ENCODE measurements around the gene NR6A1. TPM values are rescaled to one million over a fixed set of nuclear protein-coding genes. Genes with fewer than 3 reads are reported as not detected.

NR6A1 gene
- total RNA-seq, 1 donor from 2014 or later = 302 TPM

DNA sequence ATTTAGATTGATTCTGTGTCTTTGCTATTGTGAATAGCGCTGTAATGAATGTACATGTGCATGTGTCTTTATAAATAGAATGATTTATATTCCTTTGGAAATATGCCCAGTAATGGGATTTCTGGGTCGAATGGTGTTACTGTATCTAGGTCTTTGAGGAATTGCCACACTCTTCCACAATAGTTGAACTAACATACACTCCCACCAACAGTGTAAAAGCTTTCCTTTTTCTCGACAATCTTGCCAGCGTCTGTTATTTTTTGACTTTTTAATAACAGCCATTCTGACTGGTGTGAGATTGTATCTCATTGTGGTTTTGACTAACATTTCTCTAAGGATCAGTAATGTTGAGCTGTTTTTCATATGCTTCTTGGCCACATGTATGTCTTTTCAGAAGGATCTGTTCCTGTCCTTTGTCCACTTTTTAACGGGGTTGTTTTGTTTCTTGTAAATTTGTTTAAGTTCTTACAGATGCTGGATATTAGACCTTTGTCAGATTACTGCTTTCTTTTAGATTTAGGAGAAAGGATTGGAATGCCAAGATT is 139.0 kb downstream of the NR6A1 start:
- no peak for DNase-seq (ENCODE audit: low spot score)
- no peaks in the 10 kb centered on the region for H3K9me3 Mint-ChIP-seq
- H3K9ac ChIP-seq = no peak overlapping the region
- H3K4me3 Mint-ChIP-seq = no peak overlapping the region
- H3K27ac ChIP-seq = no peak overlapping the region
- H3K9me3 ChIP-seq (ENCODE audit: low read depth) = no peaks in the 10 kb centered on the region
- H3K27me3 Mint-ChIP-seq (ENCODE audit: insufficient read depth, low read depth) = no peaks in the 10 kb centered on the region
- peaks cover 6% of the 10 kb centered on the region for H3K36me3 ChIP-seq
- H3K79me2 ChIP-seq (ENCODE audit: low read depth) = peaks cover 77% of the 10 kb centered on the region
- peaks cover 30% of the 10 kb centered on the region for H4K20me1 ChIP-seq (ENCODE audit: low read depth)
- H3K4me2 ChIP-seq = no peak overlapping the region
- peaks cover 8% of the 10 kb centered on the region for H3F3A ChIP-seq (ENCODE audit: low read depth)
- H3K27me3 ChIP-seq = no peaks in the 10 kb centered on the region
- peaks cover 3% of the 10 kb centered on the region for H3K36me3 Mint-ChIP-seq
- no peak overlapping the region for H3K27ac Mint-ChIP-seq
- TF ChIP-seq EZH2 (IDR thresholded peaks at IDR 0.05) = no peak
- TF ChIP-seq EZH2phosphoT487 (IDR thresholded peaks at IDR 0.05) = no peak
- TF ChIP-seq, protein P1, sequence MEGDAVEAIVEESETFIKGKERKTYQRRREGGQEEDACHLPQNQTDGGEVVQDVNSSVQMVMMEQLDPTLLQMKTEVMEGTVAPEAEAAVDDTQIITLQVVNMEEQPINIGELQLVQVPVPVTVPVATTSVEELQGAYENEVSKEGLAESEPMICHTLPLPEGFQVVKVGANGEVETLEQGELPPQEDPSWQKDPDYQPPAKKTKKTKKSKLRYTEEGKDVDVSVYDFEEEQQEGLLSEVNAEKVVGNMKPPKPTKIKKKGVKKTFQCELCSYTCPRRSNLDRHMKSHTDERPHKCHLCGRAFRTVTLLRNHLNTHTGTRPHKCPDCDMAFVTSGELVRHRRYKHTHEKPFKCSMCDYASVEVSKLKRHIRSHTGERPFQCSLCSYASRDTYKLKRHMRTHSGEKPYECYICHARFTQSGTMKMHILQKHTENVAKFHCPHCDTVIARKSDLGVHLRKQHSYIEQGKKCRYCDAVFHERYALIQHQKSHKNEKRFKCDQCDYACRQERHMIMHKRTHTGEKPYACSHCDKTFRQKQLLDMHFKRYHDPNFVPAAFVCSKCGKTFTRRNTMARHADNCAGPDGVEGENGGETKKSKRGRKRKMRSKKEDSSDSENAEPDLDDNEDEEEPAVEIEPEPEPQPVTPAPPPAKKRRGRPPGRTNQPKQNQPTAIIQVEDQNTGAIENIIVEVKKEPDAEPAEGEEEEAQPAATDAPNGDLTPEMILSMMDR (IDR thresholded peaks at IDR 0.05) = no peak
- H3K4me1 ChIP-seq = no peaks in the 10 kb centered on the region
- H3K4me1 Mint-ChIP-seq = peaks cover 5% of the 10 kb centered on the region
- no peak overlapping the region for H2AFZ ChIP-seq (replicated peaks)
- no peak overlapping the region for H3K4me3 ChIP-seq

DNA sequence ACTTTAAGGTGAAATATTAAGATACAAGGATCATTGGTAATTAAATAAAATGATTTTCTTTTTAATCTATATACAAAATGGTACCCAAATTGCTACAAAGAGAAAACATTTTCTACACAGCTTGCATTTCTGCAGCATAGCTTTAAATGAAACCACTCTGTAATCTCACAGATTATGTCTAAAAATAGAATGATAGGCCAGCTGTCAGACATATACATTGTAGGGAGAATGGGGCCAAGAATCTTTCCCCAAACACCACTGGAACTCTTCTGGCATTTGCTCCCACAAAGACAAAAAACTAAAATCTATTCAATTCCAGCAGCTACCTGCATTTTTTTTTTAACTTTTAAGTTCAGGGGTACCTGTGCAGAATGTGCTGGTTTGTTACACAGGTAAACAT is 139.8 kb downstream of the NR6A1 start:
- TF ChIP-seq EZH2 (IDR thresholded peaks at IDR 0.05) (no peak), EZH2phosphoT487 (IDR thresholded peaks at IDR 0.05) (no peak)
- TF ChIP-seq, protein P1 (IDR thresholded peaks at IDR 0.05) = no peak
- peaks cover 7% of the 10 kb centered on the region for H3K4me1 Mint-ChIP-seq
- Histone ChIP-seq H2AFZ (replicated peaks) (no peak overlapping the region), H3F3A (ENCODE audit: low read depth) (peaks cover 8% of the 10 kb centered on the region), H3K27ac (no peak overlapping the region), H3K79me2 (ENCODE audit: low read depth) (peaks cover 77% of the 10 kb centered on the region), H3K4me2 (no peak overlapping the region), H3K9me3 (ENCODE audit: low read depth) (no peaks in the 10 kb centered on the region), H3K36me3 (peaks cover 6% of the 10 kb centered on the region), H3K9ac (no peak overlapping the region), H4K20me1 (ENCODE audit: low read depth) (peaks cover 34% of the 10 kb centered on the region), H3K4me3 (no peak overlapping the region), H3K27me3 (no peaks in the 10 kb centered on the region), H3K4me1 (no peaks in the 10 kb centered on the region)
- H3K27ac Mint-ChIP-seq = no peak overlapping the region
- no peak for DNase-seq (ENCODE audit: low spot score)
- no peaks in the 10 kb centered on the region for H3K27me3 Mint-ChIP-seq (ENCODE audit: insufficient read depth, low read depth)
- peaks cover 3% of the 10 kb centered on the region for H3K36me3 Mint-ChIP-seq
- H3K9me3 Mint-ChIP-seq = no peaks in the 10 kb centered on the region
- H3K4me3 Mint-ChIP-seq = no peak overlapping the region

DNA sequence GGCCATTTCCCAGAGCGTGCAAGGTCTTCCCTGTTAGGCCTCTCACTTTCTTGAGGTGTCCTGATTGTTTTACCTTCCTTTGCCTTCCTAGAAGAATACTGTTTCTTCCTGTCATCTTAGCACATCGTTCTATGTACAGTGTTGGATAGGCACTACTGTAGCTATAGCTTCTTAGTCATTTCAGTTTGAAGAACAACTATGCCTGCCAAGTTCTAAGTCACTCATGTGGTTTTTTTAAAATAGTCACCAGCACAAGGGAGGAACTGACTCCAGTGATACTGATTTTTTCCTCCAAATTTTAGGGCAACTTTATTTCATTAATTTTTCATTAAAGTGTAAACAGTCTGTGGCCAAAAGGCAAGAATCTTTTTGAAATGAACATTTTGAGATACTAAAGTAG is 141.5 kb downstream of the NR6A1 start:
- H3K4me1 ChIP-seq = no peaks in the 10 kb centered on the region
- TF ChIP-seq EZH2 (IDR thresholded peaks at IDR 0.05) (no peak), EZH2phosphoT487 (IDR thresholded peaks at IDR 0.05) (no peak)
- TF ChIP-seq, protein P1 (IDR thresholded peaks at IDR 0.05) = no peak

More for the DNA sequence above, 141.5 kb downstream of the NR6A1 start:
- no peak overlapping the region for H3K4me2 ChIP-seq
- peaks cover 50% of the 10 kb centered on the region for H4K20me1 ChIP-seq (ENCODE audit: low read depth)
- H3K27ac ChIP-seq = no peak overlapping the region
- H3K27me3 ChIP-seq = no peaks in the 10 kb centered on the region
- no peak overlapping the region for H3K4me3 ChIP-seq
- no peak overlapping the region for H2AFZ ChIP-seq (replicated peaks)
- H3K79me2 ChIP-seq (ENCODE audit: low read depth) = peaks cover 79% of the 10 kb centered on the region
- no peaks in the 10 kb centered on the region for H3K9me3 ChIP-seq (ENCODE audit: low read depth)
- Mint-ChIP-seq H3K36me3 (no peaks in the 10 kb centered on the region), H3K9me3 (no peaks in the 10 kb centered on the region), H3K4me3 (no peak overlapping the region), H3K4me1 (peaks cover 7% of the 10 kb centered on the region), H3K27me3 (ENCODE audit: insufficient read depth, low read depth) (no peaks in the 10 kb centered on the region), H3K27ac (no peak overlapping the region)
- no peak for DNase-seq (ENCODE audit: low spot score)
- peaks cover 8% of the 10 kb centered on the region for H3F3A ChIP-seq (ENCODE audit: low read depth)
- H3K36me3 ChIP-seq = peaks cover 6% of the 10 kb centered on the region
- no peak overlapping the region for H3K9ac ChIP-seq

All from neural progenitor cell (in vitro differentiated cells).